OCI-LY1 (cell line): ENCODE measurements around the gene FBXO8.

ENCODE experiments used
- H2AFZ ChIP-seq: fragments of 200-600 bp; sonication (generic), shearing (Covaris generic); 2 replicates; pipeline ENCODE4 v1.6.0; 2014; ENCODE audit warnings: antibody characterized with exemption, mild to moderate bottlenecking, low read length
- H3F3A ChIP-seq: fragments of 200-600 bp; sonication (generic), shearing (Covaris generic); 2 replicates; pipeline ENCODE4 v1.6.0; 2014; ENCODE audit warnings: mild to moderate bottlenecking, antibody characterized with exemption, low read length, moderate library complexity; ENCODE audit not compliant: insufficient read depth
- H3K27ac ChIP-seq: fragments of 200-600 bp; sonication (generic); 2 replicates; pipeline ENCODE4 v1.5.1; 2014; ENCODE audit warnings: low read length, mixed run types, mild to moderate bottlenecking, low read depth; ENCODE audit not compliant: poor library complexity, severe bottlenecking
- H3K27me3 ChIP-seq: fragments of 200-600 bp; sonication (generic); 2 replicates; pipeline ENCODE4 v1.6.0; 2014; ENCODE audit warnings: antibody characterized with exemption, mild to moderate bottlenecking, low read length, moderate library complexity; ENCODE audit not compliant: insufficient read depth
- H3K36me3 ChIP-seq: fragments of 200-600 bp; sonication (generic); 2 replicates; pipeline ENCODE4 v1.6.1; 2014; ENCODE audit warnings: mild to moderate bottlenecking, antibody characterized with exemption, low read length, moderate library complexity, mixed read lengths; ENCODE audit not compliant: insufficient read depth
- H3K4me1 ChIP-seq: fragments of 200-600 bp; sonication (generic); 2 replicates; pipeline ENCODE4 v1.5.1; 2014; ENCODE audit warnings: mild to moderate bottlenecking, low read length, moderate library complexity; ENCODE audit not compliant: insufficient read depth, severe bottlenecking
- H3K4me2 ChIP-seq: fragments of 200-600 bp; sonication (generic), shearing (Covaris generic); 2 replicates; pipeline ENCODE4 v1.6.1; 2014; ENCODE audit warnings: low read length
- H3K4me3 ChIP-seq: fragments of 200-600 bp; sonication (generic); 2 replicates; pipeline ENCODE4 v1.5.1; 2014; ENCODE audit warnings: low read length, low read depth, mild to moderate bottlenecking, mixed read lengths; ENCODE audit not compliant: poor library complexity, severe bottlenecking
- H3K79me2 ChIP-seq: fragments of 200-600 bp; shearing (Covaris generic); 2 replicates; pipeline ENCODE4 v1.6.1; 2016; ENCODE audit warnings: mixed run types, low read length, mixed read lengths; ENCODE audit not compliant: insufficient read depth
- H3K9ac ChIP-seq: fragments of 200-600 bp; sonication (generic), shearing (Covaris generic); 2 replicates; pipeline ENCODE4 v1.6.1; 2014; ENCODE audit warnings: mild to moderate bottlenecking, low read length, mixed read lengths
- H3K9me2 ChIP-seq: fragments of 200-600 bp; sonication (generic), shearing (Covaris generic); 2 replicates; pipeline ENCODE4 v1.6.1; 2014; ENCODE audit warnings: low read depth, mild to moderate bottlenecking, low read length, mixed read lengths
- H3K9me3 ChIP-seq: fragments of 200-600 bp; shearing (Covaris generic); 2 replicates; pipeline ENCODE4 v1.6.1; 2014; ENCODE audit warnings: low read length, mixed read lengths
- H4K20me1 ChIP-seq: fragments of 200-600 bp; sonication (generic), shearing (Covaris generic); 2 replicates; pipeline ENCODE4 v1.6.0; 2016; ENCODE audit warnings: mild to moderate bottlenecking, low read length; ENCODE audit not compliant: insufficient read depth
- EZH2 ChIP-seq: fragments of 200-600 bp; sonication (generic), shearing (Covaris generic); IDR thresholded peaks from 2 replicates; pipeline ENCODE4 v1.8.0; 2017; ENCODE audit warnings: borderline replicate concordance, mixed run types, mild to moderate bottlenecking, antibody characterized with exemption, low read length, moderate library complexity, mixed read lengths
- TF ChIP-seq, protein P1 (sequence below): fragments of 200-600 bp; sonication (generic), shearing (Covaris generic); IDR thresholded peaks from 2 replicates; pipeline ENCODE4 v1.5.1; 2017; ENCODE audit warnings: mild to moderate bottlenecking, antibody characterized with exemption, low read length, moderate library complexity, mixed read lengths

Gene FBXO8

DNA sequence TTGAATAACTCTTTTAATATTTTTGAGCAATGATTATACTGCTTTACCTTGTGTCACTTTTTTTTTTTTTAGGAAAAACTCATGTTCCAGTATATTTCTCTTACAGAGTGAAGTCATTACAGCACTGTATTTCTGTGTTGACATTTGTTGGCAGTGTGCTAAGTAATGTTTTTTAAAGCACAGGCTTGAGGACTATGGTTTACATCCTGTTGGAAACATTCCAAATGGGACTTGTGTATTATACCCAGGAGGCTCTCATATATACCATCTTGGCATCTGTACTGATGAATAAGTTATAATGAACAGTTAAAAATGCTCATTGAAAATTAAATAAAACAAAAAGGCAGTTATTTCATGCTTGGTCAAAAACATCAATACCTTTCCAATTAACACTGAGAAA lies 34.1 kb upstream of the FBXO8 start:
- no peaks in the 10 kb centered on the region for H4K20me1 ChIP-seq
- H3K27me3 ChIP-seq: no peaks in the 10 kb centered on the region
- no peaks in the 10 kb centered on the region for H3K9me3 ChIP-seq
- no peak overlapping the region for H3K4me2 ChIP-seq
- no peaks in the 10 kb centered on the region for H3F3A ChIP-seq
- no peaks in the 10 kb centered on the region for H3K9me2 ChIP-seq
- TF ChIP-seq EZH2: no peak
- TF ChIP-seq, protein P1, sequence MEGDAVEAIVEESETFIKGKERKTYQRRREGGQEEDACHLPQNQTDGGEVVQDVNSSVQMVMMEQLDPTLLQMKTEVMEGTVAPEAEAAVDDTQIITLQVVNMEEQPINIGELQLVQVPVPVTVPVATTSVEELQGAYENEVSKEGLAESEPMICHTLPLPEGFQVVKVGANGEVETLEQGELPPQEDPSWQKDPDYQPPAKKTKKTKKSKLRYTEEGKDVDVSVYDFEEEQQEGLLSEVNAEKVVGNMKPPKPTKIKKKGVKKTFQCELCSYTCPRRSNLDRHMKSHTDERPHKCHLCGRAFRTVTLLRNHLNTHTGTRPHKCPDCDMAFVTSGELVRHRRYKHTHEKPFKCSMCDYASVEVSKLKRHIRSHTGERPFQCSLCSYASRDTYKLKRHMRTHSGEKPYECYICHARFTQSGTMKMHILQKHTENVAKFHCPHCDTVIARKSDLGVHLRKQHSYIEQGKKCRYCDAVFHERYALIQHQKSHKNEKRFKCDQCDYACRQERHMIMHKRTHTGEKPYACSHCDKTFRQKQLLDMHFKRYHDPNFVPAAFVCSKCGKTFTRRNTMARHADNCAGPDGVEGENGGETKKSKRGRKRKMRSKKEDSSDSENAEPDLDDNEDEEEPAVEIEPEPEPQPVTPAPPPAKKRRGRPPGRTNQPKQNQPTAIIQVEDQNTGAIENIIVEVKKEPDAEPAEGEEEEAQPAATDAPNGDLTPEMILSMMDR: no peak
- no peaks in the 10 kb centered on the region for H3K79me2 ChIP-seq
- peaks cover 28% of the 10 kb centered on the region; the same call in 1 of the 2 replicates for H3K36me3 ChIP-seq
- H3K4me1 ChIP-seq: peaks cover 4% of the 10 kb centered on the region
- H3K9ac ChIP-seq: no peak overlapping the region
- no peak overlapping the region for H3K27ac ChIP-seq
- H3K4me3 ChIP-seq: no peak overlapping the region
- no peak overlapping the region for H2AFZ ChIP-seq

DNA sequence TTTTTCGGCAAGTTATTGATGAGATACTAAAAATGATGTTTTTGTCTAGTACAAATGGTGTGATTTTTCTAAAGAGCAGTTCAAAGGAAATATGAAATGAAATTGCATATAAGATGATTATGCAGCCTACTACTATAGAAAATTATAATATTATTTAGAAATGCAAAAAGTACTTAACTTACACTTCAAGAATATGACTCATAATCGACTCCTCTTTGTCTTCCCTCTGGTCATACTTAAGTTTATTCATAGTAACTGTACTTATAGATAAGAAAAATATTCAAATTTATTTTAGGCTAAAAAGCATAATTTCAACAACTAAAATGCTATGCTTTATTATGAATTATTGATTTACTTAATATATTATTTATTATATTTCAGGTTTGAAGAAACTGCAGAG lies 33.5 kb upstream of the FBXO8 start:
- Histone ChIP-seq H3K9me3 (no peaks in the 10 kb centered on the region), H3F3A (no peaks in the 10 kb centered on the region), H2AFZ (no peak overlapping the region), H3K27me3 (no peaks in the 10 kb centered on the region), H4K20me1 (no peaks in the 10 kb centered on the region), H3K9ac (no peak overlapping the region), H3K9me2 (no peaks in the 10 kb centered on the region), H3K4me1 (peaks cover 4% of the 10 kb centered on the region), H3K79me2 (no peaks in the 10 kb centered on the region), H3K4me3 (no peak overlapping the region), H3K36me3 (peaks cover 34% of the 10 kb centered on the region; the same call in 1 of the 2 replicates), H3K4me2 (no peak overlapping the region), H3K27ac (no peak overlapping the region)
- no peak for TF ChIP-seq EZH2
- TF ChIP-seq, protein P1: no peak

DNA sequence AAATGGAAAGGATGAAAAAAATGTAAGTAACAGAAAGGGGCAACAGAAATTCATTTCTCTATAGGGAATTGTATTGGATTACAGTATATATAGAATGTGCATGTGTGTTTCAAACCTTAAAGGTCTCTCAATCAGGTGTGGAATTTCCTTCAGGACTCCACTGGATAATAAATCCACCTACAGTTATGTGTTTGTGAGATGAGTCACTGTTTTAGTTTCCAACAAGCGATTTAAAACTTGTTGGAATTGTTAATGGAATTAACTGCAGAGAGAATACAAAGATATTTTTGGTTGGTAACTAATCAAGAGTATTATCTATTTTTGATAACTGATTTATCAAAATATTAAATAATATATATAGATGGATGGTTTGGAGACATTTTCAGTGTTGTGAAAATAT lies 33.1 kb upstream of the FBXO8 start:
- no peaks in the 10 kb centered on the region for H3K9me3 ChIP-seq
- H3K9me2 ChIP-seq: no peaks in the 10 kb centered on the region
- H2AFZ ChIP-seq: no peak overlapping the region
- no peaks in the 10 kb centered on the region for H4K20me1 ChIP-seq
- no peaks in the 10 kb centered on the region for H3F3A ChIP-seq
- H3K27ac ChIP-seq: no peak overlapping the region
- H3K79me2 ChIP-seq: no peaks in the 10 kb centered on the region
- H3K9ac ChIP-seq: no peak overlapping the region
- H3K4me1 ChIP-seq: peaks cover 4% of the 10 kb centered on the region
- no peaks in the 10 kb centered on the region for H3K27me3 ChIP-seq
- no peak overlapping the region for H3K4me3 ChIP-seq
- no peak overlapping the region for H3K4me2 ChIP-seq
- peaks cover 38% of the 10 kb centered on the region; the same call in 1 of the 2 replicates for H3K36me3 ChIP-seq
- TF ChIP-seq EZH2: no peak
- TF ChIP-seq, protein P1: no peak
